AG08396 (cell line): ENCODE measurements around the gene BICC1.

ENCODE experiments used
- DNase-seq: peaks from one replicate; pipeline ENCODE4 v3.0.0; 2012; ENCODE audit warnings: low spot score, mixed read lengths

The BICC1 gene

DNA sequence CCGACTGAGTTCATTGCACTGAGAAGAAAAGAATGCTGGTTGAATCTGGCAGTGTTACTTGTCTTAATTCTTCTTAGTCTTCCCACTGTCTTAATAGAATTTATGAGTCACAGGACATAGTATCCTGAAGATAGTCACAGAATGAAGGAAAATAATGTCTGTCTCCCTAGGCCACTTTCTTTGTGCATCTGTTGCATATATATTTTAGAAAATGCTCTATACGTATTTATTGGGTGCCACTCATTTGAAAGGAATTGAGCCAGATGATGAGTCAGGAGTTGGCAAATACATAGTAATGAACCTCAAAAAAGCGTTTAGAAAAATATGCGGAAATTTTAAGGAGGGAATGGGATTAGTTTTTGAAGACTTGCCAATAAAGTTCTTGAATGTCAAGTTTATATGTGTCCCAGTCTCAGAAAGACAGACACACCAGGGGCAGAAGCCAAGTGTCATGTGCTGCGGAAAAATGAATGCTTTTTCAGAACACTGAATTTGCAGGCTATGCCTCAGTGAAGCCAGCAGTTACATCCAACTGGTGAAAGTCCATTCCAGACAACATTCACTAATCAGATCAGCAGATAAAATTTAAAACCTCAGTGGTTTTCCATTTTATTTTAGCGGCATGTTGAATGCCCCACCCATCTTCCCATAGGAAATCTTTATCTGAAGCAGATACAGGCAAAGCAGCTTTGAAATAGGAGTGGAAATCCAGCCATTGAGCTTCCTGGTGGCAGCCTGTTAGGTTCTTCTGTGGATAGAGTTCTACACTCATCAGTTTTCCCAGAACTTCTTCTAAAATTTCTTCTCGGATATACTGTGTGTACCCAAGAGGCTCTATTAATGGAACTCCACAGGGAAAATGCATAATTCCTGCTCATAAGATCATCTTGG, 308.4 kb downstream of the BICC1 start:
- DNase-seq, result peak; percentile 14

DNA sequence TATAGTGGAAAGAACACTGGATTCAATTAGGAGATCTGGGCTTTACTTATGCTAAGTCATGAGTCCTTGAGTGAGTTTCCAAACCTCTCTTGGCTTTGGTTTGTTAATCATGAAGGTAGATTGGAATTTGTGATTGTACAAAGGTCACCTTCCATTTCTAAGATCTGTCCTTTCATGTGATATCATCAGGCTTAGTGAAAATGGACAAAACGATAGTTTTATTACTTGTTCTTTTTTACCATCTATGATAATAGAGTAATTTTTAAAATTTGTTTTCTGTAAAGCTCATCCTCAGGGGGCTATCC, 309.0 kb downstream of the BICC1 start:
- DNase-seq, result no peak

DNA sequence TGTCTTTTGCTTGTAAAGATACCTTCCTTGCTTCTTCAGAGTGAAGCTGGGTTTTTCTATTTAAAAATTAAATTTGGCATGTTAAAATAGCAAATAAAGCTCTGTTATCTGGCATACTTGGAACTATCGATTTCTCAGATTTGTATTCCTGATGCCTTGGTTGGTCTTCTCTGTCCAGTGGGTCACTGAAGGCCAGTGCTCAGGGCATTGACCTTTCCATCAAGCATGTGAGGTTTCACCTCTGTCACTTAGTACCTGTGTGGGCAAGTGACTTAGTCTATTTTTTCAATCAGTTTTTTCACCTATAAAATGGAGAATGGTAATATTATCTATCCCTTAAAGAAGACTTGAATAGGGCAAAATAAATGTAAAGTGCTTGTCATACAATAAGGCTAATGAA, 311.3 kb downstream of the BICC1 start:
- DNase-seq, result no peak

DNA sequence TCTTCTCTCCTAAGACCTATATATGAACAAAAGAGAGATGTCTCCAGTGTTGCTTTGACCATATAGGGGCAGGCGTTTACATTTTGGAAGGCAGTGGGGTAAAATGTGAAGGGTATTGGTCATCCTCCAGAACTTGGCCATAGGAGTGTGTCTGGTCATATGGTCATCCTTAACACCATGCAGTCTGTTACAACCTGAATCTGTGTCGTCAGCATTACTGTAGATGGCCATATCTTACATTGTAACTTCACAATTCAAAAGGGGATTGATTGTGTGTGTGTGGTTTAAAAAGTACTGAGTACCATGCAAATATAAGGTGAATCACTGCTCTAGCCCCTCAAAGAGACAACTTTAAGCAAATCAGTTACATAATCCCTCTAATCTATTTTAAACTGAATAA, 311.7 kb downstream of the BICC1 start:
- no peak for DNase-seq

DNA sequence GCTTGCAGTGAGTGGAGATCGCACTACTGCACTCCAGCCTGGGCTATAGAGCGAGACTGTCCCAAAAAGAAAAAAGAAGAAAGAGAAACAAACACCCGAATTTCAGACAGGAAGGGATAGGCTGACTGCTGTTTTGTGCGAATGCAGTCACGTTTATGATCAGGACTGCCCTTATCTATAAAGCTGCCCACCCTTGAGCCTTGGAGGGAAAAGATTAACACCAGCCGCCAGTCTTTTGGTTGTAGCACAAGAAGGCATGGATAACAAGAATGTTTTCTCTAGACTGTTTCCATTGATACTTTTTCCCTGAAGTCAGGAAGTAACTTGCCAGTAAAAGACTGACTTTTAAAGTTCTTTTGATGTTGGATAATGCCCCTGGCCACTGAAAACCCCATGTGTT, 314.0 kb downstream of the BICC1 start:
- DNase-seq, result no peak

DNA sequence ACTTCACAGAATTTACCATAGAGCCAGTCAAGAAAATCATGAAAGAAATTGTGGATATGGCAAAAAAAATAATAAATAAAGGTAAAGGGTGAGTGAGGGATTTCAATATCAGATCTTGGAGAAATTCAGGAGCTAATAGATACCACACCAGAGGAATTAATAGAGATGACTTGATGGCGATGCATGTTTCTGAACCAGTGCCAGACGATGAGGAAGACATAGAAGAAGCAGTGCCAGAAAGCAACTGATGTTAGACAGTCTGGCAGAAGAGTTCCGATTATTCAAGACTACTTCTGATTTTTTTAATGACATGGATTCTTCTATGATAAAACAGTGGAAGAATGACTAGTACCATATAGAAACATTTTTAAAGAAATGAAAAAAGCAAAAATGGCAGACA, 314.7 kb downstream of the BICC1 start:
- no peak for DNase-seq

DNA sequence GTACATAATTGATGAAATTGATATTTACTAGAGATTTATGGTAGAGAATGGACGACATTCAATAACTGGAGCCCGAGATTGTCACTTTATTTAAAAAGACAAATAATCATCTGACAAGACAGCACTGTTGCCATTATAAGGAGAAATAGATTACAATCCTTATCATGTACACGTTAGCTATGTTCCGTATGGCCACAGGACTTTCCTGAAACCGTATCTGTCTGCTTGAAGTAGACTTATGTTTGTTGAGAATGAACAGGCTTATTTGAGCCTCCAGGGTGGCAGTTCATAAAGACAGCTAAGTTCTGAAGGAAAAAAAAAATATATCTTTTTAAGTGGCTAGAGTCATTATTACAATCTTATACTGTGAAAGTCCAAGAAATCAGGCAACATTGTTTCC, 317.2 kb downstream of the BICC1 start:
- DNase-seq, result no peak

DNA sequence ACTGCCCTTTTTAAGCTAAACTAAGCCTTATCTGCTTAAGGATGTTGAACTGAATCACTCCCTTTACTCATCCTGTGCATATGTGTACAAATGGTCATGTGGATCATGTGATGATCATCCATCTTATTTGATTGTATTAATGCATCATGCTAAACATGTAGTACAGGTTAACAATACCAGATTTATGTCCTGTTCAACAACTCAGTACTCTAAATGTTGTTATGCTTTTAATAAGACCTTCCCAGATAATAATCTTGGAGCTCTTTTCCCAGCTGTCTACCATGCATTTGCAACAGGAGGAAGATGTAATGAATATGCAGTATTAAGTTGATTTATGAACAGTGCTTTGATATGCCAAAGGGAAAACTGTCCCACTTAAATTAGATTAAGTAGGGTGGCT, 318.0 kb downstream of the BICC1 start:
- DNase-seq, result no peak

DNA sequence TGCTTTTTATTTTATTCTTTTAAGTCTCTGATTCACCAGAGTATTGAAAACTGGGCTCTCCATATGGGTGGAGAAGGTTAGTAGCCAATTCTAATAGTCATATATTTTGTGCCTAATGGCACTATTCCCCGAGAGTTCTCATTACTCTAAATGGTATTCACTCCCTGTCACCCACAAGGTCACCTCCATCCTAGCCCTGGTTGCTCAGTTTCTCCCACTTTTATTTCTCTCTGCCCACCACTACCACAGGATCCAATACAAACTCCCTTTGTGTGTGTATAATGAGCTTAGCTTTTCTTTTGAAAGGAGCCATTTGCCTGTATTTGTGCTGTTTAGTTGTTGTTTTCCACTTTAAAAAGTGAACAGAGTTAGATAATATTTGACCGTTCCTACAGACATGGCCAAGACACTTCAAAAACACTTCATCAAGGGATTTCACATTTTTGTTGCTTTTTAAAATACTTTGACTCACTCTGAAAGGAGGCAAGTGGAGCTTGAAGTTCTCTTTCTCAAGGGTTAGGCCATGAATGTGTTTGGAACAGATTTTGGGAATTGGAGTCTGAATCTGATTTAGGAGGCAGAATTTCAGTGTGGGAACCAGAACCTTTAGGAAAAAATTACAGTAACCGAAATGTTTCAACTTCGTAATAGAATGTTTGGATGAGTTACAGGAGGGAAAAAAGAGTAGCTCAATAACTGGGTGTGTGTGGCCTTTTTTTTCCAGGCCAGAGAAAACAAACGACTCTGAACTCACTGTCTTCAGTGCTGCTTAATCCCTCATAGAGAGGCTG, 321.3 kb downstream of the BICC1 start:
- DNase-seq, result no peak

DNA sequence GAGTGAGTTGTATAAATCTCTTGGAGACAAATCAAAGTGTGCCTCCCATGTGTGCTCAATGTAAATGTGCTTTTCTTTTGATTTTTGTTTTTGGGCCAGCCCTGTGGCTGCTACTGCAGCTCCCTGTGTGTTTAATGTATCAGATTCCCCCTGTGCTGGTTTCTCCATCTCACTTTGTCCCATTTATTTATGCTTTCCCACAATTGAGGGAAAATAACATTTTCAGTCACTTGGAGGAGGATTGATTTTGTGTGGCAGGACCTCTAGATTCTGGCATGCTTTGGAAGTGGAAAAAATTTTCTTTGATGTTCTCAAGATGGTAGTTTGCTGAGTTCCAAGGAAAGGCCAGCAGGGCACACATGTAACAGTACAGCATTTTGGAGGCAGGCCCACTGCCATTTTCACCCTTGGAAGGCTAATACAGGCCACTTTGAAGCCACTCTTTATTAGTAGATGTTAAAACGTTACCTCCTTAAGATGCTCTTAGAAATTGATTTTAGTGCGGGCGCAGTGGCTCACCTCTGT, 323.6 kb downstream of the BICC1 start:
- no peak for DNase-seq

DNA sequence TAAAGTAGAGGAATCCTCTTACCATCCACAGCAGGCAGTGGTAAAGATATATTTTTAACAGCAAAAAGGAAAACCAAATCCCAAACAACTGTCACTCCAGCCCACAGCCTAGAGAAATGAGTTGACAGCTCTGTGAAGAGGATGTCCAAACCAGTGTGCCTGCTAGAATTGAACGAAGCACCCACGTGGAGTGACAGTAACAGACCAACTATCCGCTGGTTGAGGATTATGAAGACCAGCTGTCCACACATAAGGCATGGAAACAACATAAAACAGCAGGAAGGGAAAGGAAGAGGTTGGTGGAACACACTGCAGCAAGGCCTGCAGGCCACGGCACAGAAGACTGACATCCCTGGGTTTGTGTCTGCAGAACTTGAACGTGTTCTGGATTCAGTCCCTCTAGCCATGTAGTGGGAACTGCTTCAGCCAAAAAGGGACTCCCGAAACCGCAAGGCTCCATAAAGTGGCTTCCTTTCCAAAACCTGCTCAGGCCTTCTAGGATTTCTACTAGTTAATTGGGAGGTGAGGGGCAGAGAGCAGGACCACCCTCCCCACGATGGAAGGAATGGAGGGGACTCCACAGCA, 324.4 kb downstream of the BICC1 start:
- DNase-seq, result no peak

DNA sequence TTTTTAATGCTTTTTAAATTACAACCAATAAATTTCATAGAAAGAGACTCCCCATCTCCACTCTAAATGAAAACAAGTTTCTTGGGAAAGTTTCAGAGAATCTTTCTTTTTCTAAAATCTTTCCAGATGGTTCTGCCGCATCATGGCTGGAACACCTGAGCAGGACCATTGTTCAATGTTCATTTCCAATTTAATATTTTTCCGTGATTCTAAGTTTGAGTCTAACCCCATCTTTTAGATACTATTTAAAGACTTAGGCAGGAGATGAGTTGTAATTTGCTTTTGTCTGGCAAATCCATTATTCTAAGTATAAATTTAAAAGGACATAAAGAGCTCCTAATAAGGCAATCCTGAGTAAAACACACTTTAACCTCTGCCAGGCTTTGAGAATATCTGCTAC, 325.2 kb downstream of the BICC1 start:
- DNase-seq, result no peak

DNA sequence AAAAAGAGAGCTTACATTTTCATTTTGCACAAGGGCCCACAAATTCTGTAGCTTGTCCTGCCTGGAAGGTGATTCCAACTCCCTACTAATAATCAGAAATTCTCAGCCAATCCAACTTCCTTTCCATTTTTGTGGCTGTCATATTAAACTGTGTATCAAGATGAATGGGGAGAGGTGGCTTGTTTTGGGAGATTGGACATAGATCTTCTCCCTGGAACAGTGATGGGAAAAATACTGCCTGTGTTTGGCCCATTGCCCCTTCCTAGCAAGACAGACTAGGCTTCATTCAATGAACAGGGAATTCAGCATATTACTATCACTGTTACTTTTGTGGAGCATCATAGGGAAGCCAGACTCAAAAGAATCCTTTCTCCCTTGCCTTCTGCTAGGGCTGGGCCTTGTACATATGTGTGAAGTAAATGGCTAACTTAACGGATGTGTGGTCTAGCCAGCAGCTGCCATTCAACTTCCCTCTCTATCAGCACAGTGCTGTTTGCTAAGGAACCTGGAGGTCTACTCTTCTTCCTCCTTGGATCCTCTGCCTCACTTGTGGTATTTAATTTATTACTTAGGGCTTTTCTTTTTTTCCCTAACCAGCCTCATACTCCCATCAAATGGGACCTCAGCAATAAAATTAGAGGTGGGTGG, 326.0 kb downstream of the BICC1 start:
- no peak for DNase-seq

DNA sequence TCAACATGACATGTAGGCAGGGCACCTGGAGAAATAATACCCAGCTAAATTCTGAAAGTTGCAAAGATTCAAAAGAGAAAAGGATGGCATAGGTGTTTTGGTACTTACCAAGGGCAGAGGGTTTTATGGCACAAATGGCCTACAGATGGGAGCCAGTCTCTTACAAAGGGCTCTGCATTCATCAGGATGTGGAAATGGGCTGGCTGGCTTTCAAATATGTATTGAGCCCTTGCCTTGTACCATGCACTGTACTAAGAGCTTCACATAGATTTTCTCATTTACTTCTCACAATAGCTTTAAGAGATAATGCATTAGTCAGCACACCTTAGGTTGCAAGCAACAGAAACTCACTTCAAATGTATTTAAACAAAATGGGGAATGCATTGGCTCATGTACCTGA, 327.1 kb downstream of the BICC1 start:
- DNase-seq, result no peak

DNA sequence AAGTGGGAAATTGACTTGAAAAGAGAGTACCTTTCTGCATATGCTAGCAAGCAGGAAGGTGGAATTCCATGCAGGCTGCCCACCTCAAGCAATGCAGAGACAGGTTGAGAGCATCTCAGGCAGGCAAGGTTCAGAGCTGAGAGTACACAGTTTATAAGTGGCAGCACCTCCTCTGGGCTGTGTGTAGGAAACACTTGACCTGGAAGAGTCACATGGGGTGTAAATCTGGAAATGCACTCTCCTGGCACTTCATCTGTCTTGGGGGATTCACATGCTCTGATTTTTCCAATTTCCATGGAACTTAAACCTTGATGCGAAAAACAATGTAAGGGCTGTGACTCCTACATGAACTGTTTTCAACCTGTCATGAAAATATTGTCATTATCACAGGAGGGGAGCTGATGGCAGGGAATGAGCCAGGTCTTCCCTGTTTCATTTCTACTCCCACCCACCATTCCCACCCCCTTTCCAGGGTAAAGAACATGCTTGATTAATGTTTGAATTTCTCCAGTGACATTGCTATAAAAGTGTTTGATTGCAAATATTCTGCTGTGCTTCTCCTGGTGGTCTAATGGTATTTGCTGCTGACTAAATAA, 328.3 kb downstream of the BICC1 start:
- DNase-seq, result no peak

DNA sequence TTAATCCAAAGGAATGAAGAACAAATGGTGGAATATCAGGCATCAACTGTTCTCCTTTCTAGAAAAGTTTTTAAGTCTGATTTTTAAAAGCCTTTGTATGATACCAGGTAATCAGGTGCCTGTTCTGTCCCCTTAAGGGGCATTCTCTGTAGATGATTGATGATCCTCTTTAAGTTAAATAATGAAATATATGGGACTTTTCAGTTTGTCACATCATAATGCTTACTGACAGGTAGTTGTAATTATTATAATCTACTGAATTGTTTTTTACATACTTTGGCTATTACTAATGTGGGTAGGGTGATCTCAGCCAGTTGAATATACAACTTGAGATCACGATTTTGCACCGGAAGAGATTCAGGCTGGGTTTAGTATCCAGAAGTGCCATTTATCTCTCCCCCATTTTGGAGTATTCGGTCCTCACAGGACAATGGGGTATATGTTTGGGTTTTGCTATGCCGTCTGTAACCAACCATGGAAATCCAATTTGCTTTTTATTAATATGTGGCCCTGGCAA, 330.2 kb downstream of the BICC1 start:
- DNase-seq, result no peak

DNA sequence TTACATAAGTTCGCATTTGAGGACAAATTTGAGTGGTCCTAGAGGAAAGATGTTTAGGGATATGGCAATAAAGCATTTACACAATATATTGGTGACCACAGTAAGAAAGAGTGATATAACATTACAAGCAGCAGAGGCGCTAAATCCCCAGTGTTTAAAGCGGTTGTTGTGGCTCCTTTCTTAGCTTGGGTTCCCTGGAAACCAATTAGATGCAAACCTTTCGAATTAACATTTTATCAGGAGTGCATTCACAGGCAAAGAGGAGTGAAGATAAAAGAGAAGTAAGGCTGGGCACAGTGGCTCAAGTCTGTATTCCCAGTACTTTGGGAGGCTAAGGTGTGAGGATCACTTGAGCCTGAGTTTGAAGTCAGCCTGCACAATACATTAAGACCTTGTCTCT, 331.1 kb downstream of the BICC1 start:
- no peak for DNase-seq

DNA sequence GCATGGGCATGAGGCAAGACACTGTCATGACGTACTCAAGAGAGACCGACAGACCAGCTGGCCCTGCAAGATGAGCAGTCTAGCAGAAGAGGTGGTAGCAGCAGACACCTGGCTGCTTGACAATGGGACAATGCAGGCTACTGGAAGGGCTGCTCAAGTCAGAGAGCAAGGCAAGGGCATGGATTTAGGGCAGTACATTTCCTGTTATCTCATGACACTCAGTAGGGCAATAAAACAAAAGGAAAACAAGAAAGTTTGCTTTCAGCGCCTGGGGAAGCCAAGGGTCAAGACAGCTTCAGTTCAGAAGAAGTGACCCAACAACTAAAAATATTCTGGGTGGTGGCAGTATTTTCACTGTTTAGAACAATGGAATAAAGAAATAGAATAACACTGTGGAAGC, 332.0 kb downstream of the BICC1 start:
- DNase-seq, result no peak

DNA sequence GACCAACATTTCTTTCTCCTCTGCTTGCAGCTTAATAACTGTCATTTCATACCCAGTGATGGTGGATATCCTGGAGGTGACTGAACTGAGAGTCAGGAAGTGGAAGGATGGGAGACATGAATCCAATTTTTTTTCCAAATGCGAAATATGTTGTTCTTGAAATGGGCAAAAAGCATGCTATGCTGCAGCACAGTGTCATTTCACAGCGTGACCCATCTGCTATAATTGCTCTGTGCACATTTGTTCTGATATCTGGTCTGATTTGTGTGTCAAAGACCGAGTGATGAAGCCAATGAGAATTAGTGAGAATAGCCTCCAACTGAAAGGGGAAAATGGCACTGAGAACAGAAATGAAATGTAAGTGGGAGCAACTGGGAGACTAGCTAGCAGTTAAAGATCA, 334.2 kb downstream of the BICC1 start:
- no peak for DNase-seq

DNA sequence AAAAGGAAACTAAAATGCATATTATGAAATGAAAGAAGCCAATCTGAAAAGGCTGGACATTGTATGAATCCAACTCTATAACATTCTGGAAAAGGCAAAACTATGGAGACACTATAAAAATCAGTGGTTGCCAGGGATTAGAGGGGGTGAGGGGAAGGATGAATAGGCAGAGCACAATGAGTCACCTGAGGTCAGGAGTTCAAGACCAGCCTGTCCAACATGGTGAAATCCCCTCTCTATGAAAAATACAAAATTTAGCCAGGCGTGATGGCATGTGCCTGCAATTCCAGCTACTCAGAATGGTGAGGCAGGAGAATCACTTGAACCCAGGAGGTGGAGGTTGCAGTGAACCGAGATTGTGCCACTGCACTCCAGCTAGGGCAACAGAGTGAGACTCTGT, 338.9 kb downstream of the BICC1 start:
- no peak for DNase-seq

DNA sequence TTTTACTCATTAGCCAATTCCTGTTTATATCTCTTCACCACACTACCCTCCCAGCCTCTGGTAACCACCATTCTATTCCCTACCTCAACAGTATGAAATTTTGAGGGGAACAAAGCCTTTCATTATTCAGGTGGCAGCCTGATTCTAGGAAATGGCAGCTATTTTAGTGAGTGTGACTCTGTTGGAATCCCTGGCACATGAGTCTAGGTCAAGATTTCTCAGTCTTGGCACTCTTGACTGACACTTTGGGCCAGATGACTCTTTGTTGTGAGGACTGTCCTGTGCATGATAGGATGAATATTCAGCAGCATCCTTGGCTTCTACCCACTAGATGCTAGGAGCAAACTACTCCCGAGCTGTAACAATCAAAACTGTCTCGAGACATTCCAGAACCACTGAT, 341.0 kb downstream of the BICC1 start:
- no peak for DNase-seq

DNA sequence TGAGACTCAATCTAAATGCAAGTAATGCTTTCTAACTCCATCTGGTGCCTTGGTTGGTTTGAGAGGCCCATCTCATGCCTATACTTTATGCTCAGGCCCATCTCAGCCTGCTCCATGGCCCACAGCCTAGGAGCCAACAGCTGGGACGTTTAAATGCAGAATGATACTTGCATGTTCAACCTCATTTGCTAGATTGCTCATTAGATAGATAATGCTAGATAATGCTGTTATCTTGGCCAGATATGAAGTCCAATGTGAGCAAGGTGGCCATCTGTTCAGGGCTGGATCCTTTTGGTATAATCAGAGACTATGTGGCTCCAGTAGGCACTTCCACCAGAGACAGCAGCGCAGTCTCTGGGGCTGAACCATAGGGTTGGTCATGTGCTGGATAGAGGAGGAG, 342.1 kb downstream of the BICC1 start:
- no peak for DNase-seq
